HG02798 (cell line): ENCODE measurements around the gene SMCR8.
"Not testable (repeated sequence)": the region's sequence is repeated elsewhere in the genome, so short reads cannot be mapped to it uniquely, and the experiment has no call there.

Source experiments
- ATAC-seq: cut with Tn5 transposase; IDR thresholded peaks from one replicate; pipeline ENCODE4 v1.9.1; 2021; ENCODE audit warnings: mild to moderate bottlenecking; ENCODE audit not compliant: unreplicated experiment, poor library complexity

The SMCR8 gene

GRCh38 chr17:18344021-18344420 is 28.9 kb downstream of the SMCR8 start:
- no peak for ATAC-seq

- ATAC-seq, result no peak
Measured at GRCh38 chr17:18353541-18353940, 38.4 kb downstream of the SMCR8 start.

GRCh38 chr17:18356624-18357023 is 41.5 kb downstream of the SMCR8 start:
- no peak for ATAC-seq

GRCh38 chr17:18360518-18360917 is 45.4 kb downstream of the SMCR8 start:
- ATAC-seq, result no peak

- no peak for ATAC-seq
Measured at GRCh38 chr17:18361837-18362697, 47.0 kb downstream of the SMCR8 start.

GRCh38 chr17:18362698-18363100 is 47.6 kb downstream of the SMCR8 start:
- no peak for ATAC-seq

GRCh38 chr17:18363101-18364049 is 48.3 kb downstream of the SMCR8 start, which contains the start of gene SHMT1:
SHMT1 (minus strand) TSS chr17:18363550; CDS start chr17:18355981, 7,569 bp downstream.
- peak; percentile 99 for ATAC-seq

GRCh38 chr17:18364166-18364565 is 49.1 kb downstream of the SMCR8 start:
- ATAC-seq, result no peak

GRCh38 chr17:18368946-18369345 is 53.9 kb downstream of the SMCR8 start:
- ATAC-seq, result no peak

- ATAC-seq, result no peak
Measured at GRCh38 chr17:18370761-18371160, 55.7 kb downstream of the SMCR8 start.

- ATAC-seq, result no peak
Measured at GRCh38 chr17:18371455-18371854, 56.4 kb downstream of the SMCR8 start.

- ATAC-seq, result not testable (repeated sequence)
Measured at GRCh38 chr17:18373181-18373580, 58.1 kb downstream of the SMCR8 start.

GRCh38 chr17:18374216-18374615 is 59.1 kb downstream of the SMCR8 start:
- ATAC-seq, result no peak
